GM23338 (cell line): ENCODE data around the gene CCDC102A. TPM values are rescaled to one million over a fixed set of nuclear protein-coding genes. Genes with fewer than 3 reads are reported as not detected.

Experiments
- ATAC-seq: fragments of 200-7000 bp; cut with Tn5 transposase; 3 replicates; pipeline ENCODE4 v1.9.1; 2020
- DNase-seq: peaks from one replicate; pipeline ENCODE4 v3.0.0-alpha.2; 2015; ENCODE audit warnings: low spot score
- H2AFZ ChIP-seq: fragments of 200-600 bp; sonication (generic); 2 replicates; pipeline ENCODE4 v1.8.0; 2016; ENCODE audit warnings: antibody characterized with exemption, mild to moderate bottlenecking, moderate library complexity
- H3F3A ChIP-seq: fragments of 200-600 bp; sonication (generic); replicated peaks from 2 replicates; pipeline ENCODE4 v1.8.0; 2017; ENCODE audit warnings: antibody characterized with exemption, mixed run types, low read depth
- H3K27ac ChIP-seq: fragments of 200-600 bp; sonication (generic); 2 replicates; pipeline ENCODE4 v1.6.1; 2016; ENCODE audit warnings: low read depth
- H3K27me3 ChIP-seq: fragments of 200-600 bp; sonication (generic); 2 replicates; pipeline ENCODE4 v1.8.0; 2016; ENCODE audit warnings: mild to moderate bottlenecking, mixed run types, moderate library complexity; ENCODE audit not compliant: insufficient read depth
- H3K36me3 ChIP-seq: fragments of 200-600 bp; sonication (generic); 2 replicates; pipeline ENCODE4 v1.8.0; 2016; ENCODE audit warnings: mild to moderate bottlenecking; ENCODE audit not compliant: insufficient read depth
- H3K4me1 ChIP-seq: fragments of 200-600 bp; sonication (generic); 2 replicates; pipeline ENCODE4 v1.8.0; 2016; ENCODE audit warnings: mild to moderate bottlenecking, moderate library complexity; ENCODE audit not compliant: insufficient read depth
- H3K4me2 ChIP-seq: fragments of 200-600 bp; sonication (generic); 2 replicates; pipeline ENCODE4 v1.7.1; 2017; ENCODE audit warnings: mixed run types
- H3K4me3 ChIP-seq: fragments of 200-600 bp; sonication (generic); 2 replicates; pipeline ENCODE4 v1.6.1; 2016; ENCODE audit warnings: mixed run types
- H3K79me2 ChIP-seq: fragments of 200-600 bp; sonication (generic); replicated peaks from 2 replicates; pipeline ENCODE4 v1.8.0; 2017; ENCODE audit warnings: mild to moderate bottlenecking; ENCODE audit not compliant: insufficient read depth
- H3K9me2 ChIP-seq: fragments of 200-600 bp; sonication (generic); 2 replicates; pipeline ENCODE4 v1.8.0; 2017; ENCODE audit not compliant: insufficient read depth
- H4K20me1 ChIP-seq: fragments of 200-600 bp; sonication (generic); replicated peaks from 2 replicates; pipeline ENCODE4 v1.8.0; 2017; ENCODE audit warnings: mild to moderate bottlenecking; ENCODE audit not compliant: insufficient read depth
- H3K27ac Mint-ChIP-seq: 2 replicates; pipeline ENCODE4 v1.8.0; 2020; ENCODE audit warnings: inconsistent platforms, mild to moderate bottlenecking, moderate library complexity, mixed read lengths
- H3K27me3 Mint-ChIP-seq: 3 replicates; pipeline ENCODE4 v1.8.0; 2022; ENCODE audit warnings: low read depth, mild to moderate bottlenecking, moderate library complexity, mixed read lengths, inconsistent platforms; ENCODE audit not compliant: insufficient read depth, poor library complexity
- H3K36me3 Mint-ChIP-seq: 3 replicates; pipeline ENCODE4 v1.8.0; 2021; ENCODE audit warnings: low read depth, mild to moderate bottlenecking, inconsistent platforms, moderate library complexity, mixed read lengths
- H3K4me1 Mint-ChIP-seq: 3 replicates; pipeline ENCODE4 v1.8.0; 2020; ENCODE audit warnings: mild to moderate bottlenecking, inconsistent platforms, mixed read lengths
- H3K4me3 Mint-ChIP-seq: 3 replicates; pipeline ENCODE4 v1.8.0; 2021; ENCODE audit warnings: moderate library complexity, mild to moderate bottlenecking, inconsistent platforms, mixed read lengths
- H3K9me3 Mint-ChIP-seq: 3 replicates; pipeline ENCODE4 v1.8.0; 2020; ENCODE audit warnings: moderate library complexity, mild to moderate bottlenecking, inconsistent platforms, mixed read lengths
- CREB1 ChIP-seq: fragments of 250-450 bp; sonication (Bioruptor Pico); IDR thresholded peaks from 2 replicates; pipeline ENCODE4 v1.5.0; 2020; ENCODE audit warnings: low read depth, mild to moderate bottlenecking, moderate library complexity
- CTCF ChIP-seq, 2 experiments: fragments of 200-600 bp in 1 of 2; sonication (generic) in 1 of 2; conservative IDR thresholded peaks; 2 replicates each; pipeline versions ENCODE4 v1.5.1 to v1.6.1; 2016 to 2017; ENCODE audit warnings: antibody characterized with exemption in 2 of 2, low read depth in 2 of 2, mild to moderate bottlenecking in 2 of 2, moderate library complexity in 1 of 2
- EZH2phosphoT487 ChIP-seq: fragments of 200-600 bp; sonication (generic); IDR thresholded peaks from one replicate; pipeline ENCODE4 v1.8.1; 2018; ENCODE audit warnings: antibody characterized with exemption; ENCODE audit not compliant: unreplicated experiment
- POLR2AphosphoS5 ChIP-seq: IDR thresholded peaks from 2 replicates; pipeline ENCODE4 v1.6.1; 2016; ENCODE audit warnings: antibody characterized with exemption, low read depth
- REST ChIP-seq: IDR thresholded peaks from one replicate; pipeline ENCODE4 v1.6.1; 2018; ENCODE audit warnings: antibody characterized with exemption; ENCODE audit not compliant: unreplicated experiment
- ZNF114 ChIP-seq: fragments of 250-450 bp; sonication (Bioruptor Pico); IDR thresholded peaks from 2 replicates; pipeline ENCODE4 v1.5.0; 2020; ENCODE audit warnings: mild to moderate bottlenecking, moderate library complexity
- ZNF331 ChIP-seq: fragments of 250-450 bp; sonication (Bioruptor Pico); IDR thresholded peaks from 2 replicates; pipeline ENCODE4 v1.5.0; 2020; ENCODE audit warnings: low read depth, mild to moderate bottlenecking, moderate library complexity
- ZNF462 ChIP-seq: fragments of 250-450 bp; sonication (Bioruptor Pico); IDR thresholded peaks from 2 replicates; pipeline ENCODE4 v1.5.0; 2020; ENCODE audit warnings: mild to moderate bottlenecking, moderate library complexity
- polyA plus RNA-seq: library from polyadenylated mRNA; unstranded; fragments of >200 nt; fragmentation: Nextera tagmentation; extraction: Ambion mirVana; gene quantifications from 2 replicates; pipeline ENCODE4 v1.2.1, GENCODE V29; 2016
- total RNA-seq: library from RNA; depleted of rRNA; stranded (reverse); fragments of >200 nt; shearing (Covaris generic); gene quantifications from 2 replicates; pipeline ENCODE4 v1.2.3, GENCODE V29; 2014

The CCDC102A gene
- total and polyA plus RNA-seq, 2 experiments from 2014 or later: 2.0 to 5.2 TPM

- no peak for TF ChIP-seq REST
Measured at GRCh38 chr16:57514791-57515600, 21.4 kb downstream of the CCDC102A start (continued).

GRCh38 chr16:57514371-57514770, 22.0 kb downstream of the CCDC102A start:
- no peaks in the 10 kb centered on the region for H3F3A ChIP-seq
- Mint-ChIP-seq H3K4me3 (no peak overlapping the region), H3K27ac (no peak overlapping the region), H3K4me1 (peaks cover 8% of the 10 kb centered on the region; the same call in 1 of the 3 replicates), H3K9me3 (no peaks in the 10 kb centered on the region), H3K36me3 (peaks cover 6% of the 10 kb centered on the region; the same call in 1 of the 3 replicates), H3K27me3 (peaks cover 8% of the 10 kb centered on the region)
- H3K4me1 ChIP-seq: 0 out of 2 replicates have a peak, but pooled peaks cover 1% of the 10 kb centered on the region
- no peaks in the 10 kb centered on the region for H3K27me3 ChIP-seq
- H3K36me3 ChIP-seq: no peaks in the 10 kb centered on the region
- DNase-seq (no peak), ATAC-seq (no peak)
- H3K4me2 ChIP-seq: no peak overlapping the region
- no peaks in the 10 kb centered on the region for H3K9me2 ChIP-seq
- no peaks in the 10 kb centered on the region for H3K79me2 ChIP-seq
- H2AFZ ChIP-seq: no peak overlapping the region
- H4K20me1 ChIP-seq: no peaks in the 10 kb centered on the region
- TF ChIP-seq EZH2phosphoT487 (no peak), ZNF114 (CRISPR knock-in tag) (no peak), CTCF (conservative IDR thresholded peaks at IDR 0.05; ENCODE audit: low read depth in 2 of 2) (no peak), ZNF462 (CRISPR knock-in tag) (no peak), REST (no peak), ZNF331 (CRISPR knock-in tag) (no peak), CREB1 (CRISPR knock-in tag) (no peak), POLR2AphosphoS5 (no peak)
- no peak overlapping the region for H3K27ac ChIP-seq
- H3K4me3 ChIP-seq: no peak overlapping the region
